Activated T-helper 17 cell treated with anti-CD3 and anti-CD28 coated beads, Interleukin-2, amount 50 U/mL, for 72 hours (primary cell): Measurements from ENCODE around the gene SUPT3H. TPM values are rescaled to one million over a fixed set of nuclear protein-coding genes. Genes with fewer than 3 reads are reported as not detected.
A peak's percentile ranks its signal among the peaks of the same experiment; 100 is the strongest.

Experiments used
- ATAC-seq: fragments of 150-1000 bp; cut with Tn5 transposase; replicated peaks from 2 replicates; pipeline ENCODE4 v1.10.0; 2021; ENCODE audit warnings: mild to moderate bottlenecking, moderate library complexity
- H3K27ac Mint-ChIP-seq: one replicate; pipeline ENCODE4 v1.8.0; 2022; ENCODE audit warnings: mixed read lengths
- H3K27me3 Mint-ChIP-seq: one replicate; pipeline ENCODE4 v1.8.0; 2022; ENCODE audit warnings: mixed read lengths
- H3K36me3 Mint-ChIP-seq: one replicate; pipeline ENCODE4 v1.8.0; 2022; ENCODE audit warnings: low read depth, mild to moderate bottlenecking, mixed read lengths
- H3K4me1 Mint-ChIP-seq: one replicate; pipeline ENCODE4 v1.8.0; 2022; ENCODE audit warnings: mixed read lengths
- H3K4me3 Mint-ChIP-seq: one replicate; pipeline ENCODE4 v1.8.0; 2022; ENCODE audit warnings: mild to moderate bottlenecking, mixed read lengths
- H3K9me3 Mint-ChIP-seq: one replicate; pipeline ENCODE4 v1.8.0; 2022; ENCODE audit warnings: mixed read lengths
- total RNA-seq, 2 donors: library from RNA; stranded (reverse); gene quantifications; one replicate each; pipeline ENCODE4 v1.2.3, GENCODE V29; 2022

The SUPT3H gene
- total RNA-seq, 2 donors from 2014 or later: 12.1 to 20.0 TPM

- H3K9me3 Mint-ChIP-seq: no peaks in the 10 kb centered on the region
- no peaks in the 10 kb centered on the region for H3K36me3 Mint-ChIP-seq
- no peak overlapping the region for H3K27ac Mint-ChIP-seq
- no peak overlapping the region for H3K4me3 Mint-ChIP-seq
- H3K27me3 Mint-ChIP-seq: no peaks in the 10 kb centered on the region
- no peak for ATAC-seq
- H3K4me1 Mint-ChIP-seq: peaks cover 17% of the 10 kb centered on the region
Measured at GRCh38 chr6:44983467-44984365, 394.0 kb downstream of the SUPT3H start.

- H3K9me3 Mint-ChIP-seq: no peaks in the 10 kb centered on the region
- no peaks in the 10 kb centered on the region for H3K27me3 Mint-ChIP-seq
- no peak overlapping the region for H3K27ac Mint-ChIP-seq
- no peak overlapping the region for H3K4me3 Mint-ChIP-seq
- ATAC-seq: no peak
- no peaks in the 10 kb centered on the region for H3K36me3 Mint-ChIP-seq
- peaks cover 16% of the 10 kb centered on the region for H3K4me1 Mint-ChIP-seq
Measured at GRCh38 chr6:44980841-44981240, 396.9 kb downstream of the SUPT3H start.

- Mint-ChIP-seq H3K27ac (peak overlapping the region; percentile 62), H3K4me1 (peaks cover 24% of the 10 kb centered on the region), H3K36me3 (no peaks in the 10 kb centered on the region), H3K27me3 (no peaks in the 10 kb centered on the region), H3K9me3 (no peaks in the 10 kb centered on the region), H3K4me3 (peak overlapping the region; percentile 41)
- ATAC-seq: peak; percentile 83
Measured at GRCh38 chr6:44976677-44977641, 400.8 kb downstream of the SUPT3H start.

- H3K27ac Mint-ChIP-seq: peak overlapping the region; percentile 53
- H3K9me3 Mint-ChIP-seq: no peaks in the 10 kb centered on the region
- no peaks in the 10 kb centered on the region for H3K27me3 Mint-ChIP-seq
- no peak overlapping the region for H3K4me3 Mint-ChIP-seq
- ATAC-seq: no peak
- H3K4me1 Mint-ChIP-seq: peaks cover 27% of the 10 kb centered on the region
- H3K36me3 Mint-ChIP-seq: no peaks in the 10 kb centered on the region
Measured at GRCh38 chr6:44974511-44974910, 403.2 kb downstream of the SUPT3H start.

- H3K4me3 Mint-ChIP-seq: no peak overlapping the region
- H3K36me3 Mint-ChIP-seq: no peaks in the 10 kb centered on the region
- H3K4me1 Mint-ChIP-seq: peaks cover 33% of the 10 kb centered on the region
- H3K27ac Mint-ChIP-seq: no peak overlapping the region
- no peaks in the 10 kb centered on the region for H3K9me3 Mint-ChIP-seq
- H3K27me3 Mint-ChIP-seq: no peaks in the 10 kb centered on the region
- no peak for ATAC-seq
Measured at GRCh38 chr6:44972709-44973108, 405.0 kb downstream of the SUPT3H start.

GRCh38 chr6:44969446-44970185, 408.1 kb downstream of the SUPT3H start:
- Mint-ChIP-seq H3K4me3 (peak overlapping the region; percentile 6), H3K27me3 (no peaks in the 10 kb centered on the region), H3K4me1 (peaks cover 35% of the 10 kb centered on the region), H3K36me3 (no peaks in the 10 kb centered on the region), H3K27ac (peak overlapping the region; percentile 22), H3K9me3 (no peaks in the 10 kb centered on the region)
- ATAC-seq: no peak

- Mint-ChIP-seq H3K4me3 (no peak overlapping the region), H3K4me1 (peaks cover 29% of the 10 kb centered on the region), H3K27ac (no peak overlapping the region), H3K27me3 (no peaks in the 10 kb centered on the region), H3K36me3 (no peaks in the 10 kb centered on the region), H3K9me3 (no peaks in the 10 kb centered on the region)
- ATAC-seq: no peak
Measured at GRCh38 chr6:44967481-44967880, 410.3 kb downstream of the SUPT3H start.

GRCh38 chr6:44966449-44967092, 411.2 kb downstream of the SUPT3H start:
- Mint-ChIP-seq H3K27ac (no peak overlapping the region), H3K27me3 (no peaks in the 10 kb centered on the region), H3K4me1 (peaks cover 33% of the 10 kb centered on the region), H3K9me3 (no peaks in the 10 kb centered on the region), H3K4me3 (no peak overlapping the region), H3K36me3 (no peaks in the 10 kb centered on the region)
- ATAC-seq: peak; percentile 63

GRCh38 chr6:44965708-44966107, 412.0 kb downstream of the SUPT3H start:
- ATAC-seq: no peak
- Mint-ChIP-seq H3K9me3 (no peaks in the 10 kb centered on the region), H3K4me3 (no peak overlapping the region), H3K27me3 (no peaks in the 10 kb centered on the region), H3K4me1 (peaks cover 31% of the 10 kb centered on the region), H3K36me3 (peaks cover 4% of the 10 kb centered on the region), H3K27ac (no peak overlapping the region)

GRCh38 chr6:44960898-44961297, 416.8 kb downstream of the SUPT3H start:
- no peaks in the 10 kb centered on the region for H3K27me3 Mint-ChIP-seq
- H3K9me3 Mint-ChIP-seq: peaks cover 5% of the 10 kb centered on the region
- peaks cover 14% of the 10 kb centered on the region for H3K4me1 Mint-ChIP-seq
- H3K36me3 Mint-ChIP-seq: peaks cover 5% of the 10 kb centered on the region
- ATAC-seq: peak; percentile 94
- peak overlapping the region; percentile 53 for H3K27ac Mint-ChIP-seq
- peak overlapping the region; percentile 3 for H3K4me3 Mint-ChIP-seq

- H3K4me1 Mint-ChIP-seq: peaks cover 13% of the 10 kb centered on the region
- H3K4me3 Mint-ChIP-seq: no peak overlapping the region
- no peaks in the 10 kb centered on the region for H3K27me3 Mint-ChIP-seq
- no peak for ATAC-seq
- H3K36me3 Mint-ChIP-seq: peaks cover 5% of the 10 kb centered on the region
- H3K27ac Mint-ChIP-seq: no peak overlapping the region
- peaks cover 5% of the 10 kb centered on the region for H3K9me3 Mint-ChIP-seq
Measured at GRCh38 chr6:44959651-44960050, 418.1 kb downstream of the SUPT3H start.

- Mint-ChIP-seq H3K27ac (no peak overlapping the region), H3K4me3 (no peak overlapping the region), H3K27me3 (no peaks in the 10 kb centered on the region), H3K36me3 (peaks cover 11% of the 10 kb centered on the region), H3K9me3 (peaks cover 5% of the 10 kb centered on the region), H3K4me1 (peaks cover 13% of the 10 kb centered on the region)
- no peak for ATAC-seq
Measured at GRCh38 chr6:44957156-44957555, 420.6 kb downstream of the SUPT3H start.

- no peak overlapping the region for H3K4me3 Mint-ChIP-seq
- H3K36me3 Mint-ChIP-seq: peaks cover 11% of the 10 kb centered on the region
- H3K9me3 Mint-ChIP-seq: peaks cover 5% of the 10 kb centered on the region
- ATAC-seq: no peak
- no peak overlapping the region for H3K27ac Mint-ChIP-seq
- no peaks in the 10 kb centered on the region for H3K27me3 Mint-ChIP-seq
- peaks cover 10% of the 10 kb centered on the region for H3K4me1 Mint-ChIP-seq
Measured at GRCh38 chr6:44956396-44956795, 421.3 kb downstream of the SUPT3H start.

- Mint-ChIP-seq H3K27ac (no peak overlapping the region), H3K36me3 (peaks cover 6% of the 10 kb centered on the region), H3K27me3 (no peaks in the 10 kb centered on the region), H3K4me1 (peaks cover 4% of the 10 kb centered on the region), H3K9me3 (peaks cover 5% of the 10 kb centered on the region), H3K4me3 (no peak overlapping the region)
- ATAC-seq: no peak
Measured at GRCh38 chr6:44955145-44955544, 422.6 kb downstream of the SUPT3H start.
